ENCODE measurements around the gene OMP.

Gene OMP

DNA sequence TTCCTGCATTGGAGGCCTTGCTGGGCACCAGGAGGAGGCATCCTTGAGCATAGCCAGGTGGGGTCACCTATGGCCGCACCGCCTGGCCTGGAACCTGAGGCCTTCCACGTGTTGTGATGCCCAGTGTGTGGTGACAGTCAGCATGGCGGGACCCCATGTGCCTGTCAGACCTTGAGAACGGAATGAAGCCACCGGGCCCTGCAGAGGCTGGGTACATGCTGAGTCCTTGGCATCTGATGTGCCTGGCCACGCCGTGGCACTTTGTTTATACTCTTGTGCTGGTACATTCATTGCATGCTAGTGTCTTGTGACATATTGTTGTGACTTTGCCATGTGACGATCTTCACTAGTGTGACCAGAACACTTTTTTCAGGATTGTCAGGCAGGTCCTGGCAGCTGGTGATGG, 16.9 kb downstream of the OMP start:
- Histone ChIP-seq H3K27me3 (ENCODE audit: low read depth, low read length) (no peaks in the 10 kb centered on the region), H3K4me3 (ENCODE audit: low read depth in 1 of 2, low read length in 2 of 2) (no peak overlapping the region), H3K9me3 (ENCODE audit: control insufficient read depth in 1 of 2, low read length in 2 of 2) (no peaks in the 10 kb centered on the region), H3K36me3 (ENCODE audit: control insufficient read depth in 1 of 2, insufficient read depth in 2 of 2, low read length in 2 of 2) (peaks cover 18 to 46% of the 10 kb centered on the region in 2 donors), H3K4me1 (ENCODE audit: control insufficient read depth in 1 of 2, insufficient read depth in 2 of 2, low read length in 2 of 2) (no peaks in the 10 kb centered on the region), H3K27ac (ENCODE audit: low read length) (no peak overlapping the region)

DNA sequence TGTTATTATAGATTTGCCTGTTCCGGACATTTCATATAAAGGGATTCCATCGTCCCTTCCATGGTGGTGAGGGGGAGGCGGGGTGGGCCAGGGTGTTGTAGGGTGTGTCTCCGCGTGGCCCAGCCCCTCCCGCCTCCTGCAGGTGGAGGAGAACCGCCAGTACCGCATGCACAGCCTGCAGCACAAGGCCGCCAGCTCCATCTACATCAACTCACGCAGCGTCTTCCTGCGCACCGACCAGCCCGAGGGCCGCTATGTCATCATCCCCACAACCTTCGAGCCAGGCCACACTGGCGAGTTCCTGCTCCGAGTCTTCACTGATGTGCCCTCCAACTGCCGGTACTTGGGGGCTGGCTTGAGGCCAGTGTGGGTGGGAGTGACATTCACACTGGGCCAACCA, 17.9 kb downstream of the OMP start:
- Histone ChIP-seq H3K27ac (ENCODE audit: low read length) (no peak overlapping the region), H3K9me3 (ENCODE audit: control insufficient read depth in 1 of 2, low read length in 2 of 2) (no peaks in the 10 kb centered on the region), H3K4me3 (ENCODE audit: low read depth in 1 of 2, low read length in 2 of 2) (no peak overlapping the region), H3K4me1 (ENCODE audit: control insufficient read depth in 1 of 2, insufficient read depth in 2 of 2, low read length in 2 of 2) (no peaks in the 10 kb centered on the region), H3K36me3 (ENCODE audit: control insufficient read depth in 1 of 2, insufficient read depth in 2 of 2, low read length in 2 of 2) (peaks cover 17 to 46% of the 10 kb centered on the region in 2 donors), H3K27me3 (ENCODE audit: low read depth, low read length) (no peaks in the 10 kb centered on the region)

DNA sequence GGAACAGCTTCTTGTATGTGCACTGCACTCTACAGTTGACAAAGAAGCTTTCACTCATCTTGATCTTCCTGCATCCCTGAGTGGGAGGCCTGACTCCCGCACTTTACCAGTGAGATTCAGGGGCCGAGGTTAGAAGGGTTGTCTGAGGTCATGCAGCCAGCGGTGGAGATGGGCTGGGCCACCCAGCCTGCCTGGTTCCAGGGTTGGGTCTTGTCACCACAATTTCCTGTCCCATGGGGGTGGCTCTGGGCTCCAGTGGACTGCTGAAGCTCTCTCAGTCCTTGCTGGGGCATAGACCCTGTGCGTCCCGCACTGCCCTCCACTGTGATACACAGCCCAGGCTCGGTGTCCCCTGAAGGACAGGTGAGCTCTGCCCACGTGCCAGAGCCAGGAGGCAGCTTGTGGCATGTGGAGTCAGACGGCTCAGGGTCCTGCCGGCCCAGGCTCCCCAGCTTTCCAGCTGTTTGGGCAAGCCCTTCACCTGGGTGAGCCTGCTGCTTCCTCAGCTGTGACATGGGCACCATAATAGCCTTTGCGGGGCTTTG, 18.5 kb downstream of the OMP start:
- Histone ChIP-seq H3K36me3 (ENCODE audit: control insufficient read depth in 1 of 2, insufficient read depth in 2 of 2, low read length in 2 of 2) (peaks cover 17 to 46% of the 10 kb centered on the region in 2 donors), H3K9me3 (ENCODE audit: control insufficient read depth in 1 of 2, low read length in 2 of 2) (no peaks in the 10 kb centered on the region), H3K27me3 (ENCODE audit: low read depth, low read length) (no peaks in the 10 kb centered on the region), H3K4me3 (ENCODE audit: low read depth in 1 of 2, low read length in 2 of 2) (no peak overlapping the region), H3K27ac (ENCODE audit: low read length) (no peak overlapping the region), H3K4me1 (ENCODE audit: control insufficient read depth in 1 of 2, insufficient read depth in 2 of 2, low read length in 2 of 2) (no peaks in the 10 kb centered on the region)

DNA sequence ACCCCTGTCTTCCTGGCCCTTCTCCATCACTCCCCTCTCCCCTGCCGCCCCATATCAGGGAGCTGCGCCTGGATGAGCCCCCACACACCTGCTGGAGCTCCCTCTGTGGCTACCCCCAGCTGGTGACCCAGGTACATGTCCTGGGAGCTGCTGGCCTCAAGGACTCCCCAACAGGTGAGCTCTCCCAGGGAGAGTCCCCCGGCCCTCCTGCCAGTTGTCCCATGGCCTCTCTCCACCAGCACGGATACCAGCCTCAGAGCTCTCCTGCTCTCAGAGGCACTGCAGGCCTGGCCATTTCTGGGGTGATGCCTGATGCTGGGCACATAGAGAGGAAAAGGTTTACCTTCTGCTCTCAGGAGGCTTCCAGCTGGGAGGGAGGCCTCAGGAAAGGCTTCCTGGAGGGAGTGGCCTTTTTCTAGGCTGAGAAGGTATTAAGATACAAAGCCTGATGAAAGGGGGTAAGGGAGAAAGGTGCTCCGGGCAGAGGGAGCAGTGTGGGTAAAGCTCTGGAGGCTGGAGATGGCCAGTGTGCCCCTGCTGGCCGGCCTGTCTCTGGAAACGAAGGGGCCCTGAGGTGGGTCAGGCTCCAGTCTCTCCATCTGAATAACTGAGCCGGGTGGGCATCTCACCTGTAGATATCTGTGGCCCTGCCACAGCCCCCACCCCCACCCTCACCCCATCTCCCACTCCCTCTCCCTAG, 19.4 kb downstream of the OMP start:
- Histone ChIP-seq H3K4me3 (ENCODE audit: low read depth in 1 of 2, low read length in 2 of 2) (no peak overlapping the region), H3K27me3 (ENCODE audit: low read depth, low read length) (no peaks in the 10 kb centered on the region), H3K9me3 (ENCODE audit: control insufficient read depth in 1 of 2, low read length in 2 of 2) (no peaks in the 10 kb centered on the region), H3K27ac (ENCODE audit: low read length) (no peak overlapping the region), H3K4me1 (ENCODE audit: control insufficient read depth in 1 of 2, insufficient read depth in 2 of 2, low read length in 2 of 2) (peaks cover 0 to 3% of the 10 kb centered on the region in 2 donors), H3K36me3 (ENCODE audit: control insufficient read depth in 1 of 2, insufficient read depth in 2 of 2, low read length in 2 of 2) (peaks cover 17 to 46% of the 10 kb centered on the region in 2 donors)

DNA sequence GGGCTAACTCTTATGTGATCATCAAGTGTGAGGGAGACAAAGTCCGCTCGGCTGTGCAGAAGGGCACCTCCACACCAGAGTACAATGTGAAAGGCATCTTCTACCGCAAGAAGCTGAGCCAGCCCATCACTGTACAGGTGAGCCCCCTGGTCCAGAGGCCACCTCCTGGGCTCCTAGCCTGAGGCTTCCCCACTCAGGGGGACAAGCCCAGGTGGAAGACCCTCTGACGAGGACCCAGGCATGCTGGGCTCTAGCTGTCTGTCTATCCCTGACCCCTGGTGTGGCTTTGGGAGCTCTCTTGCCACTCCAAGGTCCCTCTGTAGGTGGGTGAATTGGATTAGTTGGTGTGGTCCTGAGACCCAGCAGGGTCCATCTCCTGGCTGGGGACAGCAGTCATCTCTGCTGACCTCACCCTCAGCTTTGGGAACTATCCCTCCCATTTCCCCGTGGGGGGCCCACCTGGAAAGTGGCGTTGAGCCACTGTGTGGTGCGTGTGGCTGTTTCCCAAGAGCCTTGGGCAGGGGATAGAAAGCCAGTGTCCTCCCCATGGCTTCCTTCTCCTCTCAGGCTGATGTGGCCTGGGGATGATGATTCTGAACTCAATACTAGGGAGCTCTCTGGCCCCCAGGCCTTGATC, 20.1 kb downstream of the OMP start:
- Histone ChIP-seq H3K36me3 (ENCODE audit: control insufficient read depth in 1 of 2, insufficient read depth in 2 of 2, low read length in 2 of 2) (peaks cover 17 to 43% of the 10 kb centered on the region in 2 donors), H3K4me1 (ENCODE audit: control insufficient read depth in 1 of 2, insufficient read depth in 2 of 2, low read length in 2 of 2) (peaks cover 4 to 9% of the 10 kb centered on the region in 2 donors), H3K4me3 (ENCODE audit: low read depth in 1 of 2, low read length in 2 of 2) (no peak overlapping the region), H3K9me3 (ENCODE audit: control insufficient read depth in 1 of 2, low read length in 2 of 2) (no peaks in the 10 kb centered on the region), H3K27me3 (ENCODE audit: low read depth, low read length) (no peaks in the 10 kb centered on the region), H3K27ac (ENCODE audit: low read length) (no peak overlapping the region)

DNA sequence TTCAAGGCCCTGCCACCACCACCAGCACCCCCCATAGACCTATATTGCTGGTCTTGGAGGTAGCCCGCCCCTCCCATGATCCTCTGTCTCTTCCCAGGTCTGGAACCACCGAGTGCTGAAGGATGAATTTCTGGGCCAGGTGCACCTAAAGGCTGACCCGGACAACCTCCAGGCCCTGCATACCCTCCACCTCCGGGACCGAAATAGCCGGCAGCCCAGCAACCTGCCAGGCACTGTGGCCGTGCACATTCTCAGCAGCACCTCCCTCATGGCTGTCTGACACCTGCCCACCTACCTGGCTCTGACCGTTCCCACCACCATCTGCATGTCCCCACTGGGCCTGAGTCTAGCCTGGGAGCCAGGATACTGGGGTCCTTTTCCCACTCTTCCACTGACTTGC, 21.0 kb downstream of the OMP start:
- Histone ChIP-seq H3K27ac (ENCODE audit: low read length) (no peak overlapping the region), H3K4me1 (ENCODE audit: control insufficient read depth in 1 of 2, insufficient read depth in 2 of 2, low read length in 2 of 2) (peaks cover 5 to 9% of the 10 kb centered on the region in 2 donors), H3K27me3 (ENCODE audit: low read depth, low read length) (no peaks in the 10 kb centered on the region), H3K9me3 (ENCODE audit: control insufficient read depth in 1 of 2, low read length in 2 of 2) (no peaks in the 10 kb centered on the region), H3K36me3 (ENCODE audit: control insufficient read depth in 1 of 2, insufficient read depth in 2 of 2, low read length in 2 of 2) (peaks cover 13 to 36% of the 10 kb centered on the region in 2 donors), H3K4me3 (ENCODE audit: low read depth in 1 of 2, low read length in 2 of 2) (no peak overlapping the region)

DNA sequence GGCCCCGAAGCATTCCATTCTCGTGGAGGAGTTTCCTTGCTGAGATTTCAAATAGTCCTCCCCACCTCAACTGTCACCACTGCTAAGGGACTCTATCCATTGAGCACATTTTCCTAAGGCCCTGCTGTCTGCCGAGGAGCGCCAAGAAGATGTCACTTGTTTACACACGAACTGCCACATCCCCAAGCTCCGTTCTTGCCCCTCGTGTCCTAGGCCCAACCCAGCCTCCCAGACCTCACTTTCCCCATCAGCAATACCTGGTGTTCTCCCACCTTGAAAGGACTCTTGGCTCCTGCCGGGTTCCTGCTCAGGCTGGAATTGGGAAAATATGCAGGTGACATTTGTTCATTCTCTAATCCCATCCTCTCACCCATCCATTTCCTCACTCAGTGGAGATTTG, 21.4 kb downstream of the OMP start:
- no peaks in the 10 kb centered on the region for H3K9me3 ChIP-seq (ENCODE audit: control insufficient read depth in 1 of 2, low read length in 2 of 2)
- H3K4me3 ChIP-seq (ENCODE audit: low read depth in 1 of 2, low read length in 2 of 2) = no peak overlapping the region
- no peaks in the 10 kb centered on the region for H3K27me3 ChIP-seq (ENCODE audit: low read depth, low read length)
- H3K27ac ChIP-seq (ENCODE audit: low read length) = no peak overlapping the region
- peaks cover 13 to 36% of the 10 kb centered on the region in 2 donors for H3K36me3 ChIP-seq (ENCODE audit: control insufficient read depth in 1 of 2, insufficient read depth in 2 of 2, low read length in 2 of 2)
- H3K4me1 ChIP-seq (ENCODE audit: control insufficient read depth in 1 of 2, insufficient read depth in 2 of 2, low read length in 2 of 2) = peaks cover 5 to 9% of the 10 kb centered on the region in 2 donors

DNA sequence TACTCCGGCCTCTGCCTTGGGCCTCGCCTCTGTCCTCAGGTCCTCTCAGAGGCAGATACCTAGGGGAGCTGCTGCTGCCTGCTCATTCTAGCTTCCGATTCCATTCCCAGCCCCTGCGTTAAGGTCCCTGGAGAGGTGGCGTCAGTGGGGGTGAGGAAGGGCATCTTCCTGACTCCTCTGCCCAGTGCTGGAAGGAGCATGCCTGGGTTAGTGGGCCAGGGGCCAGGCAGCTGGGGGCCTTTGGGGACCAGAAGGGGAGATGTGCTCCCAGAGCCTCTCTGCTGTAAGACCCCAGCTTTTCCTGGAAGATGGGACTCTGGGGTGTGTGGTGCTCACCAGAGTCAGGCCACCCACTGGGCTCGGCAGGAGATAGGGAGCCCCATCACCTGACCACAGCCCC, 21.8 kb downstream of the OMP start:
- Histone ChIP-seq H3K27ac (ENCODE audit: low read length) (no peak overlapping the region), H3K4me1 (ENCODE audit: control insufficient read depth in 1 of 2, insufficient read depth in 2 of 2, low read length in 2 of 2) (peaks cover 5 to 9% of the 10 kb centered on the region in 2 donors), H3K9me3 (ENCODE audit: control insufficient read depth in 1 of 2, low read length in 2 of 2) (no peaks in the 10 kb centered on the region), H3K36me3 (ENCODE audit: control insufficient read depth in 1 of 2, insufficient read depth in 2 of 2, low read length in 2 of 2) (peaks cover 13 to 36% of the 10 kb centered on the region in 2 donors), H3K27me3 (ENCODE audit: low read depth, low read length) (no peaks in the 10 kb centered on the region), H3K4me3 (ENCODE audit: low read depth in 1 of 2, low read length in 2 of 2) (no peak overlapping the region)

DNA sequence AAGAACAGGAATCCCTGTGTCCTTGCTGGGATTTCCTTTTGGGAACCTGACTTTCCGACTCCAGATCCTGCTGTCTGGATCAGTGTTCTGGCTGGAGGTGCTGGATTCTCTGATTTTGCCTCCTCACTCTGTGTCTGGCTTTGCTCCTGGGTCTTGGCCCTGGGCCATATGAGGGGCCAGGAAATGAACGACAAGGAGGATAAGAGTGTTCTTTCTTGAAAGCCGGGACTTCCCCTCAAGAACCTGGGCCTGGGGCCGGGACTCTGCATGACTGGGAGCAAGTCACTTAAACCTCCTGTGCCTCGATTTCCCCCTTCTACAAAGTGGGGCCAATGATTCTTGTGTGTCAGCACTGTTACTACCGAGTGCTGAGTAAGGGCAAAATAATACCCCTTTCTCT, 22.6 kb downstream of the OMP start:
- H3K27ac ChIP-seq (ENCODE audit: low read length) = no peak overlapping the region
- no peaks in the 10 kb centered on the region for H3K9me3 ChIP-seq (ENCODE audit: control insufficient read depth in 1 of 2, low read length in 2 of 2)
- no peak overlapping the region for H3K4me3 ChIP-seq (ENCODE audit: low read depth in 1 of 2, low read length in 2 of 2)
- H3K27me3 ChIP-seq (ENCODE audit: low read depth, low read length) = no peaks in the 10 kb centered on the region
- peaks cover 13 to 34% of the 10 kb centered on the region in 2 donors for H3K36me3 ChIP-seq (ENCODE audit: control insufficient read depth in 1 of 2, insufficient read depth in 2 of 2, low read length in 2 of 2)
- H3K4me1 ChIP-seq (ENCODE audit: control insufficient read depth in 1 of 2, insufficient read depth in 2 of 2, low read length in 2 of 2) = peaks cover 5 to 9% of the 10 kb centered on the region in 2 donors

DNA sequence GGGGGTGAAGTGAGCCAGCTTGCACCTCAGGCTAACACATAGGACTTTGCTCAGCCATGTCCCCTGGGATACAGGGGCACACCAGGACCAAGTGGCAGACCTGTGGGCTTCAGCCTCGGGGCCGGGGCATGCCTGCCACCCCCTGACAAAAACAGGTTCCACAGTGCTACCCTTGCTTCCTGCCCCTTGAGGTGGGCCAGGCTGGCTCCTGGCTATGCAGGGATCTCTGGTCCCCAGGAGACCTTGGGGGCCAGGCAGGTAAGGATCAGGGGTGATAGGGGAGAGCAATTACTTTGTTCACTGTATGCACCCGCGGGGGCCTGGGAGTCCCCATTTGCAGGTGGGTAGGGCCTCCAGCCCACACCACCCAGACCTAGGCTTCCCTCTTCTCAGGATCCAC, 23.1 kb downstream of the OMP start:
- Histone ChIP-seq H3K36me3 (ENCODE audit: control insufficient read depth in 1 of 2, insufficient read depth in 2 of 2, low read length in 2 of 2) (peaks cover 13 to 29% of the 10 kb centered on the region in 2 donors), H3K27me3 (ENCODE audit: low read depth, low read length) (no peaks in the 10 kb centered on the region)

DNA sequence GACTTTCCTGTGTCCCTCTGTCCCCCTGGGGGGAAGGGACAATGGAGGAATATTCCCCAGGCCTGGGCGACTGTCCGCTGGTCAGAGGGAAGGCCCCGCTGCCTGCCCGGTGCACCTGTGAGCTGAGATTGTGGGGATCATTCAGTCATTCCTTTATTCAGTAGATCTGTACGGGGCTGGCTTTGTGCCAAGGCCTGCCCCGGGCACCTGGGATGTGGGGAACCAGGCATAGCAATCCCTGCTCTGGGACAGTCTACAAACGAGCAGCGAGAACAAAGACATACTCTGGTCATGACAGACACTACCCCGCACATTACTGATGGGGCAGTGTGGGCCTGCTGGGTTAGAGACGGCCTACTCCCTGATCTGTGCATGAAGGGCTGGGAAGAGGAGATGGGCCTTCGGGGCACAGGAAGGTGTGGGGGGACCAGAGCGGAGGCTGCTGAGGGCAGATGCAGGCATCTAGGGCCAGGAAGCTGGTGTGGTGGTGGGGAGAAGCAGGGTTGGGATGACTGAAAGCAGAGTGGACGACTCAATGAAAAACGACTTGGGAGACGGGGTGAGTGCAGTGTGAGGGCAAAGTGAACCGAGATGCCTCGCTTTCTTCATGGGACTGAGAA, 23.6 kb downstream of the OMP start:
- Histone ChIP-seq H3K9me3 (ENCODE audit: control insufficient read depth in 1 of 2, low read length in 2 of 2) (no peaks in the 10 kb centered on the region), H3K27me3 (ENCODE audit: low read depth, low read length) (no peaks in the 10 kb centered on the region), H3K36me3 (ENCODE audit: control insufficient read depth in 1 of 2, insufficient read depth in 2 of 2, low read length in 2 of 2) (peaks cover 7 to 24% of the 10 kb centered on the region in 2 donors)

More for the DNA sequence above, 23.1 kb downstream of the OMP start:
- Histone ChIP-seq H3K4me1 (ENCODE audit: control insufficient read depth in 1 of 2, insufficient read depth in 2 of 2, low read length in 2 of 2) (peaks cover 5 to 9% of the 10 kb centered on the region in 2 donors), H3K9me3 (ENCODE audit: control insufficient read depth in 1 of 2, low read length in 2 of 2) (no peaks in the 10 kb centered on the region), H3K27ac (ENCODE audit: low read length) (no peak overlapping the region), H3K4me3 (ENCODE audit: low read depth in 1 of 2, low read length in 2 of 2) (no peak overlapping the region)

More for the DNA sequence above, 23.6 kb downstream of the OMP start:
- H3K27ac ChIP-seq (ENCODE audit: low read length) = no peak overlapping the region
- H3K4me1 ChIP-seq (ENCODE audit: control insufficient read depth in 1 of 2, insufficient read depth in 2 of 2, low read length in 2 of 2) = peaks cover 5 to 9% of the 10 kb centered on the region in 2 donors
- no peak overlapping the region for H3K4me3 ChIP-seq (ENCODE audit: low read depth in 1 of 2, low read length in 2 of 2)
